Esophagus muscularis mucosa (tissue), 4 donors: ENCODE data around the gene AIP. TPM values are rescaled to one million over a fixed set of nuclear protein-coding genes. Genes with fewer than 3 reads are reported as not detected.

ENCODE experiments used
- DNase-seq: peaks from one replicate; pipeline ENCODE4 v3.0.0-alpha.2; 2017; ENCODE audit errors: extremely low spot score
- H3K27ac ChIP-seq, 4 donors: fragments of 200-600 bp; sonication (generic); replicated peaks in 1 of 4; 1 replicate in 3 of 4; 2 replicates in 1 of 4; pipeline ENCODE4 v1.5.1; 2016 to 2019; ENCODE audit warnings: mild to moderate bottlenecking in 1 of 4
- H3K27me3 ChIP-seq, 4 donors: fragments of 200-600 bp; sonication (generic); one replicate each; pipeline versions ENCODE4 v1.5.1 to v1.6.0; 2016 to 2019
- H3K36me3 ChIP-seq, 4 donors: fragments of 200-600 bp; sonication (generic); one replicate each; pipeline ENCODE4 v1.5.1; 2016 to 2019
- H3K4me1 ChIP-seq, 4 donors: fragments of 200-600 bp; sonication (generic); one replicate each; pipeline ENCODE4 v1.5.1; 2016 to 2019
- H3K4me3 ChIP-seq, 4 donors: fragments of 200-600 bp; sonication (generic); 1 replicate in 2 of 4; 2 replicates in 2 of 4; pipeline ENCODE4 v1.5.1; 2016 to 2019; ENCODE audit warnings: mild to moderate bottlenecking in 4 of 4, moderate library complexity in 1 of 4
- H3K9me3 ChIP-seq, 4 donors: fragments of 200-600 bp; sonication (generic); 1 replicate in 3 of 4; 2 replicates in 1 of 4; pipeline ENCODE4 v1.5.1; 2016 to 2019
- EP300 ChIP-seq: sonication (generic); formaldehyde crosslinking; IDR thresholded peaks from one replicate; pipeline ENCODE4 v1.6.1; 2017; ENCODE audit warnings: antibody characterized with exemption
- POLR2A ChIP-seq: fragments of 450-650 bp; IDR thresholded peaks from one replicate; pipeline ENCODE4 v1.6.1; 2017; ENCODE audit warnings: antibody characterized with exemption, moderate library complexity, mild to moderate bottlenecking, low read depth
- POLR2AphosphoS5 ChIP-seq, 2 donors: sonication (generic); formaldehyde crosslinking; IDR thresholded peaks; one replicate each; pipeline ENCODE4 v1.6.1; 2017; ENCODE audit warnings: antibody characterized with exemption in 2 of 2
- WGBS: methylation state at CpG from one replicate; pipeline ENCODE4 v1.1.5; 2018; 5-methylcytosine and 5-hydroxymethylcytosine counted together
- intact Hi-C: fragments of 100-400 bp; cut with DNase I; formaldehyde crosslinking; loops from one replicate; pipeline ENCODE4 v1.15.1; 2023
- total RNA-seq, 4 donors: library from RNA; depleted of rRNA; stranded (reverse); fragments of >200 nt; gene quantifications; one replicate each; pipeline versions ENCODE4 v1.1.0 to v1.2.1, GENCODE V29; 2016
- TF ChIP-seq, protein P1 (sequence below), 3 experiments: fragments of 200-600 bp in 2 of 3; fragments of 450-650 bp in 1 of 3; sonication (generic) in 2 of 3; IDR thresholded peaks; one replicate each; pipeline ENCODE4 v1.5.1; 2017 to 2019; ENCODE audit warnings: antibody characterized with exemption in 3 of 3, mild to moderate bottlenecking in 2 of 3, moderate library complexity in 1 of 3

The AIP gene
- total RNA-seq, 4 donors from 2014 or later: 68.1 to 121 (median 108) TPM

DNA sequence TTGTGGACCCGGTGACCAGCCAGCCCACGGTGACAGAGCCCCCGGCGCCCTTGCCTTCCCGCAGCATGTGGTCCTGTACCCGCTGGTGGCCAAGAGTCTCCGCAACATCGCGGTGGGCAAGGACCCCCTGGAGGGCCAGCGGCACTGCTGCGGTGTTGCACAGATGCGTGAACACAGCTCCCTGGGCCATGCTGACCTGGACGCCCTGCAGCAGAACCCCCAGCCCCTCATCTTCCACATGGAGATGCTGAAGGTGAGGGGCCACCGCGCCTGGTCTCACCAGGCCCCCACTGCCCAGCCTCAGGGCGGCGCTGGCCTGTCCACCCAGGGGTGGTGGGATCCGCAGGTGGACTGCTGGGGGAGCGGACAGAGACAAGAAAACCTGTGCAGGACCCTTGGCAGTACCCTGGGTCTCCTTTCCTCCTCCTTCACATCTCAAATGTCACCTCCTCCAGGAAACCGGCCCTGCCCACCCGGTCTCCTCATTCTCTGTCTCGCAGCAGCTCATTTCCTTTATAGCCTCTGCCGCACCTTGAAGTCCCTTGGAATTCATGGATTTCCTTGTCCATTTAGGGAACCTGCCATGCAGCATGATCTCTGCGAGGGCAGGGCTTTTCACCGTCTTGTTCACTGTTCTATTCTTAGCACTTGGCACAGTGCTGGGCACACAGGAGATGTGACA lies 6.5 kb downstream of the AIP start:
- Histone ChIP-seq H3K36me3 (peaks cover 22 to 85% (median 71%) of the 10 kb centered on the region in 4 donors), H3K4me1 (peaks cover 6 to 37% (median 29%) of the 10 kb centered on the region in 4 donors), H3K27ac (no peak overlapping the region)

DNA sequence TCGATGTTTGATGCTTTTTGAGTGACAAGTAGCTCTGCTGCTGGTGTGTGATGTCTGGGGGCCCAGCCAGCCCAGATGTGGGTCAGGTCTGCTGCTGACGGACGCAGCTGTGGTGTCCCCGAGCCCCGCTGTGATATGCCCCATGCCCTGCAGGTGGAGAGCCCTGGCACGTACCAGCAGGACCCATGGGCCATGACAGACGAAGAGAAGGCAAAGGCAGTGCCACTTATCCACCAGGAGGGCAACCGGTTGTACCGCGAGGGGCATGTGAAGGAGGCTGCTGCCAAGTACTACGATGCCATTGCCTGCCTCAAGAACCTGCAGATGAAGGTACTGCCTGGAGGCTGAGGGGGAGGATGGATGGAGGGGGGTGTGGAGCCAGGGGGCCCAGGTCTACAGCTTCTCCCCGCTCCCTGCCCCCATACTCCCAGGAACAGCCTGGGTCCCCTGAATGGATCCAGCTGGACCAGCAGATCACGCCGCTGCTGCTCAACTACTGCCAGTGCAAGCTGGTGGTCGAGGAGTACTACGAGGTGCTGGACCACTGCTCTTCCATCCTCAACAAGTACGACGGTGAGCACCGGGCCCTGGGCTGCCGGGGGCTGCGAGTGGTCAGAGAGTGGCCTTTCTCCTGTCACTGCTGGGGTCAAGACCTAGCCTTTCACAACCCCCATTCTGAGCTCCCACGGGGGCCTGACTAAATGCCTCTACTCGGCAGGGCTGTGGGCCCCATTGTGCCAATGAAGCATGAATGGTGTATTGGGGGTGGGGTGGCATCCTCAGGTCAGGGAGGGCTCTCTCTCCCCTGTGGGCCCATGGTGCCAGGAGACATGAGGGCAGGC lies 7.3 kb downstream of the AIP start:
- Histone ChIP-seq H3K36me3 (peaks cover 22 to 86% (median 77%) of the 10 kb centered on the region in 4 donors), H3K4me1 (peaks cover 3 to 29% (median 22%) of the 10 kb centered on the region in 4 donors), H3K4me3 (no peak overlapping the region), H3K27ac (peak overlapping the region in 3 of 4 donors; percentile 13 to 49 (median 39)), H3K27me3 (no peaks in the 10 kb centered on the region), H3K9me3 (no peaks in the 10 kb centered on the region)
- WGBS: 88% methylated on average over 4 of the region's 23 CpGs
- intact Hi-C loops: no loop called here
- no peak for DNase-seq
- no peak for TF ChIP-seq POLR2A
- no peak for TF ChIP-seq EP300
- no peak for TF ChIP-seq POLR2AphosphoS5 (IDR thresholded peaks at IDR 0.05)
- TF ChIP-seq, protein P1, sequence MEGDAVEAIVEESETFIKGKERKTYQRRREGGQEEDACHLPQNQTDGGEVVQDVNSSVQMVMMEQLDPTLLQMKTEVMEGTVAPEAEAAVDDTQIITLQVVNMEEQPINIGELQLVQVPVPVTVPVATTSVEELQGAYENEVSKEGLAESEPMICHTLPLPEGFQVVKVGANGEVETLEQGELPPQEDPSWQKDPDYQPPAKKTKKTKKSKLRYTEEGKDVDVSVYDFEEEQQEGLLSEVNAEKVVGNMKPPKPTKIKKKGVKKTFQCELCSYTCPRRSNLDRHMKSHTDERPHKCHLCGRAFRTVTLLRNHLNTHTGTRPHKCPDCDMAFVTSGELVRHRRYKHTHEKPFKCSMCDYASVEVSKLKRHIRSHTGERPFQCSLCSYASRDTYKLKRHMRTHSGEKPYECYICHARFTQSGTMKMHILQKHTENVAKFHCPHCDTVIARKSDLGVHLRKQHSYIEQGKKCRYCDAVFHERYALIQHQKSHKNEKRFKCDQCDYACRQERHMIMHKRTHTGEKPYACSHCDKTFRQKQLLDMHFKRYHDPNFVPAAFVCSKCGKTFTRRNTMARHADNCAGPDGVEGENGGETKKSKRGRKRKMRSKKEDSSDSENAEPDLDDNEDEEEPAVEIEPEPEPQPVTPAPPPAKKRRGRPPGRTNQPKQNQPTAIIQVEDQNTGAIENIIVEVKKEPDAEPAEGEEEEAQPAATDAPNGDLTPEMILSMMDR (IDR thresholded peaks at IDR 0.05): no peak

More for the DNA sequence above, 6.5 kb downstream of the AIP start:
- H3K27me3 ChIP-seq: no peaks in the 10 kb centered on the region
- no peak for DNase-seq
- TF ChIP-seq EP300: no peak
- TF ChIP-seq, protein P1 (IDR thresholded peaks at IDR 0.05): no peak
- TF ChIP-seq POLR2A: no peak
- no peak for TF ChIP-seq POLR2AphosphoS5 (IDR thresholded peaks at IDR 0.05)
- H3K9me3 ChIP-seq: no peaks in the 10 kb centered on the region
- intact Hi-C loops: no loop called here
- no peak overlapping the region for H3K4me3 ChIP-seq
- WGBS: 91% methylated on average over 25 of the region's 25 CpGs

DNA sequence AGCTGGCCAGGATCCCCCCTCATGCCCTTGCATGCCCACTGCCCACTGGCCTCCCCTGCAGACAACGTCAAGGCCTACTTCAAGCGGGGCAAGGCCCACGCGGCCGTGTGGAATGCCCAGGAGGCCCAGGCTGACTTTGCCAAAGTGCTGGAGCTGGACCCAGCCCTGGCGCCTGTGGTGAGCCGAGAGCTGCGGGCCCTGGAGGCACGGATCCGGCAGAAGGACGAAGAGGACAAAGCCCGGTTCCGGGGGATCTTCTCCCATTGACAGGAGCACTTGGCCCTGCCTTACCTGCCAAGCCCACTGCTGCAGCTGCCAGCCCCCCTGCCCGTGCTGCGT lies 7.9 kb downstream of the AIP start:
- TF ChIP-seq, protein P1 (IDR thresholded peaks at IDR 0.05): no peak
- TF ChIP-seq EP300 (no peak), POLR2A (no peak), POLR2AphosphoS5 (IDR thresholded peaks at IDR 0.05) (no peak)
- Histone ChIP-seq H3K4me3 (no peak overlapping the region), H3K4me1 (peaks cover 3 to 23% (median 17%) of the 10 kb centered on the region in 4 donors), H3K27ac (peak overlapping the region in 3 of 4 donors; percentile 13 to 49 (median 39)), H3K27me3 (no peaks in the 10 kb centered on the region), H3K36me3 (peaks cover 22 to 92% (median 83%) of the 10 kb centered on the region in 4 donors), H3K9me3 (no peaks in the 10 kb centered on the region)
- DNase-seq: no peak
- 73% methylated on average over 13 of the region's 15 CpGs for WGBS
- intact Hi-C loops: no loop called here

DNA sequence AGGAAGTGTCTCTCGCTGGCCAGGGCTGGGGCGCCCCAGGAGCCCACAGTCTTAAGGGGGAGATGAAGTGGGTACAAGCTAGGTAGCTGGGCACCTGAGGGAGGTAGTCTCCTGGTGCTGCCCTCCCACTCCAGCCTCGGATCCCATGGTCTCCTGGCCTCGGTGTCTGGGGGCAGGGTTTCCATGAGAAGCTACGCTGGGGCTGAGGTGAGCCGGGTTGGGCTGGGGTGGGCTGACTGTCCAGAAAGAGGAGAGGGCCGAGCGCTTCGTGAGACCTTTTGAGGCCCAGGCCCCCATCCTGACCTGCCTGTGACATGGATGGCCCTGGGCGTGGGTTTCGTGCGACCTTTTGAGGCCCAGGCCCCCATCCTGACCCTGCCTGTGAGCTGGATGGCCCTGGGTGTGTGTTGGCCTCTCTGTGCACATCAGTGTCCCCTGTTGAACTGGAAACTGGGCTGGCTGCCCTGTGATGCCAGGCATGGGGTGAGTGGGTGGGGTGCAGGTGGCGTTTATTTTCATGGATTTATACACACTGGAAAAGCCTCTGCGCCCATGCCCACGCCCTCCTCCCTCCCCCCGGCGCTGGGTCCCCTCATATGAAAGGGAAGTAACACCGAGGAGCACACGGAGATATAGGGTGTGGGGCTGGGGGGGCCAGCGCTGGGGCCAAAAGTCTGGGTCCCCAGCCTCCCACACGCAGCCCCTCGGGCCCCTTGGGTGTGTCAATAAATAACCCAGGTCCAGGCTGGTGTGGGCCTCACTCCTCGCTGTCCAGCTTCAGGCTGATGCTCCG lies 8.6 kb downstream of the AIP start:
- no peaks in the 10 kb centered on the region for H3K27me3 ChIP-seq
- no peak for DNase-seq
- H3K4me3 ChIP-seq: no peak overlapping the region
- 84% methylated on average over 15 of the region's 24 CpGs for WGBS
- H3K36me3 ChIP-seq: peaks cover 22 to 98% (median 89%) of the 10 kb centered on the region in 4 donors
- intact Hi-C loops: no loop called here
- TF ChIP-seq, protein P1 (IDR thresholded peaks at IDR 0.05): no peak
- TF ChIP-seq EP300 (no peak), POLR2AphosphoS5 (IDR thresholded peaks at IDR 0.05) (no peak), POLR2A (no peak)
- peaks cover 0 to 16% (median 11%) of the 10 kb centered on the region in 4 donors for H3K4me1 ChIP-seq
- peak overlapping the region; percentile 20 to 49 (median 41) for H3K27ac ChIP-seq
- no peaks in the 10 kb centered on the region for H3K9me3 ChIP-seq
